DMS79 treated with DMSO at 0.1 percent for 48 hours (cell line): ENCODE measurements around the gene PPP5C.
"Not testable (repeated sequence)": the region's sequence is repeated elsewhere in the genome, so short reads cannot be mapped to it uniquely, and the experiment has no call there.

Source experiments
- DNase-seq: peaks from one replicate; lab custom pipeline; 2025; lab: John Stamatoyannopoulos, UW

Gene PPP5C

GRCh38 chr19:46366620-46367292, 19.9 kb downstream of the PPP5C start:
- DNase-seq, result no peak

GRCh38 chr19:46367426-46367825, 20.5 kb downstream of the PPP5C start:
- no peak for DNase-seq

DNA sequence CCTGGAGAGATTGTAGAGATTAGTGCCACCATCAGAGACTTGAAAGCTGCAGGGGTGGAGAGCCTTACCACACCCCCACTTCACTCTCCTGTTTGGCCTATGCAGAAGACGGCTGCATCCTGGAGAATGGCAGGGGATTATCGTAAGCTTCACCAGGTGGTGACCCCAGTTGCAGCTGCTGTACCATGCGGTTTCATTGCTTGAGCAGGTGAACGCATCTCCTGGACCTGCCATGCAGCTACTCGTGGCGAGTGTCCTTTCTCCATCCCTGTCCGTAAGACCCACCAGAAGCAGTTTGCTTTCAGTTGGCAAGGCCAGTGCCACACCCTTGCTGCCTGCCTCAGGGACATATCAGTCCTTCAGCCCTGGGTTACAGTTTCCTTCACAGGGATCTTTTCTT, 21.2 kb downstream of the PPP5C start:
- DNase-seq, result no peak

DNA sequence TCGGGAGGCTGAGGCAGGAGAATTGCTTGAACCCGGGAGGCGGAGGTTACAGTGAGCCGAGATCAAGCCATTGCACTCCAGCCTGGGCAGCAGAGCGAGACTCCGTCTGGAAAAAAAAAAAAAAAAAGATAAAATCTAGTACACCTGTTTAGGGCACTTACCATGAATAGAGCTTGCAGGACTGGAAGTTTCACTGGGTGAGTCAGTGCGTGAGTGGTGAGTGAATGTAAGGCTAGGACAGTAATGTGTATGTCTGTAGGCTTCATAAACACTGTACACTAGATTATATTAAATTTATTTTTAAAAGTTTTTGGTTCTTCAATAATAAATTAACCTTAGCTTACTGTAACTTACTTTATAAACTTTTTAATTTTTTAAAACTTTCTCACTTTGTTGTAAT, 22.9 kb downstream of the PPP5C start:
- no peak for DNase-seq

GRCh38 chr19:46371371-46371901, 24.5 kb downstream of the PPP5C start:
- DNase-seq, result no peak

- peak; percentile 33 for DNase-seq
Measured at GRCh38 chr19:46372901-46373490, 26.1 kb downstream of the PPP5C start.

- peak; percentile 97 for DNase-seq
Measured at GRCh38 chr19:46373491-46374359, 26.8 kb downstream of the PPP5C start.

- DNase-seq, result no peak
Measured at GRCh38 chr19:46374536-46375475, 27.9 kb downstream of the PPP5C start.

- DNase-seq, result not testable (repeated sequence)
Measured at GRCh38 chr19:46375476-46376067, 28.7 kb downstream of the PPP5C start.

GRCh38 chr19:46376241-46377153, 29.6 kb downstream of the PPP5C start:
- DNase-seq, result no peak

DNA sequence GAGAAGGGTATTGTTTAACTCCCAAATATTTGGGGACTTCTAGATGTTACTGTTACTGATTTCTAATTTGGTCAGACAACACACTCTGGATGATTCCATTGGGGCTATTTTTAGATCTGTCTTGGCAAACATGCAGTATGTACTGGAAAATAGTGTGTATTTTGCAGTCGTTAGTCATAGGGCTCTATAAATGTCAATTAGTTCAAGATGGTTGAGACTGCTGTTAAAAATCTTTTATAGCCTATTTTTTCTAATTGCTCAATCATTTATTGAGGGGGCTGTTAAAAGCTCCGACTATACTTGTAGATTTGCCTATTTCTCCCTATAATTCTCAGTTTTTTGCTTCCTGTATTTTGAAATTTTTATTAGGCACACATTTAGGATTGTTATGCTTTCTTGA, 31.4 kb downstream of the PPP5C start:
- no peak for DNase-seq

DNA sequence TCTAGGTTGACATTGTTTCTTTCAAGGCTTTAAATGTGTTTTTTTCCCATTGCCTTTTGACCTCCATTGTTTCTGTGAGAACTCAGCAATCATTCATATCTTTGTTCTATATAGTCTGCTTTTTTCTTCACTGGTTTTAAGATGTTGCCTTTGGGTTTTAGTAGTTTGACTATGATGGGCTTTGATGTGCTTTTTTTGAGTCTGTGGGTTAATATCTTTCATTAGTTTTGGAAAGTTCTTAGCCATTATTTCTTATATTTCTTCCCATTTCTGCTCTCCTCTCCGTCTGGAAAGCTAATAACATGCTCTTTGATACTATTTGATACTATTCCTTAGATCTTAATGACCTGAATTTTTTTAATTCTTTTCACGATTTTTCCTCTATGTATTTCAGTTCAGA, 33.8 kb downstream of the PPP5C start:
- no peak for DNase-seq

DNA sequence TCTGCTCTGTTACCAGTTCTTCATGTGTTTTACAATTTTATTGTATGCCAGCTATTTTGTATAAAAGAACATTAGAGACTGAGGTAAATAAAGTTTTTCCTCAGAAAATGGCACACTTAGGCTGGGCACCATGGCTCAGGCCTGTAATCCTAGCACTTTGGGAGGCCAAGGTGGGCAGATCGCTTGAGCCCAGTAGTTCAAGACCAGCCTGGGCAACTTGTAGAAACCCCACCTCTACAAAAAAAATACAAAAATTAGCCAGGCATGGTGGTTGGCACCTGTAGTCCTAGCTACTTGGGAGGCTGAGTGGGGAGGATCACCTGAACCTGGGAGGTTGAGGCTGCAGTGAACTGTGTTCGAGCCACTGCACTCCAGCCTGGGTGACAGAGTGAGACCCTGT, 34.5 kb downstream of the PPP5C start:
- no peak for DNase-seq

DNA sequence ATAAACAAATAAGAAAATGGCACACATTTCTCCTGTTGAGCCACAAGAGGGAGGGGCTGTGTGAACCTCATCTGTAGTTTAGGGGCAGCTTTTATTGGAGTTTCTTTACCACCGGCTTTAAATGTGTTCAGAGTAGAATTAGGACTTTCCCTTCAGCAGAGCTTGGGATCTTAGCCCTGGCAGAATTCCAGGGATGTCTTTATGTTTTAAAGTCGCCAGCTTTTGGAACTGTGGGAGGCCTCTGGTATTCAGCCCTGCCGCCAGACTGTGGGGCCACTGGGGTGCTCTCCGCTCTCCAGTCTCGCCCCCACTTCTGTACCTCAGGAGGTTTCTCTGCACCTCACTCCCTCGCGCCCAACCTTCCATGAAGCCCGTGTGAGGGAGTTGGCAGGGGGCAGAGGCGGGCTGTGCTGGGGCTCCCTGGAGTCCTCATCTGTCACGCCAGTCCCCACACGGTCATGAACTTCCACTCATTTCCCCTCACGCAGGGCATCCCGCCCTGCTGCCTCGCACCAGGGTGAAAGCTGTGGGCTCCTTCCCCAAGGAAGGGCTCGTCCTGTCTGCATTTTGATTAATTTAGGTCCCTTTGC, 35.0 kb downstream of the PPP5C start:
- DNase-seq, result no peak

DNA sequence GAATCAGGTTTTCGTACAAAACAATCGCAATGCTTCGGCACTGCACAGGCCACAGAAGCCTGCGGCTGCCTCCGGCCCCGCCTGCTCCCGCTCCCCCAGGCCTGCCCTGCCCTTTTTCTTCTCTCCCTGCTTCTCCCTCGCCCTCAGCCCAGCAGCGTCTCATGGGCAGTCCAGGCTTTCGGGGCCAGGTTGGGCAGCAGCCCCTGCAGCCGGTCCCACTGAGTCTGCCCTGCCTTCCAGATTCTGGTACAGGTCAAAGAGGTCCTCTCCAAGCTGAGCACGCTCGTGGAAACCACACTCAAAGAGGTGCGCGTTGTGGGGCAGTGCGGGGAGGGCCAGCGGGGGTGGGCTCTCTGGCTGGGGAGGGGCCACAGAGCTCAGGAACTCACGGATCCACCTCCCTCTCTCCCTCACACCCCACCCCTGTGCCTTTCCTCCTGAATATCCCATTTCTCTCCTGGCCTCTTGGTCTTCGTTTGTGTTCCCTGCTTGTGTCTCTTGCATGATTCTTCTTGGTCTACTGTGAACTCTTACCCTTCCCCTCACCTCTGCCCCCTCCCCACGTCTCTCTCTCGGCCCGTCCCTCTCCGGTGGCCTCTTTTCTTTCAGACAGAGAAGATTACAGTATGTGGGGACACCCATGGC, 36.4 kb downstream of the PPP5C start:
- DNase-seq, result no peak

DNA sequence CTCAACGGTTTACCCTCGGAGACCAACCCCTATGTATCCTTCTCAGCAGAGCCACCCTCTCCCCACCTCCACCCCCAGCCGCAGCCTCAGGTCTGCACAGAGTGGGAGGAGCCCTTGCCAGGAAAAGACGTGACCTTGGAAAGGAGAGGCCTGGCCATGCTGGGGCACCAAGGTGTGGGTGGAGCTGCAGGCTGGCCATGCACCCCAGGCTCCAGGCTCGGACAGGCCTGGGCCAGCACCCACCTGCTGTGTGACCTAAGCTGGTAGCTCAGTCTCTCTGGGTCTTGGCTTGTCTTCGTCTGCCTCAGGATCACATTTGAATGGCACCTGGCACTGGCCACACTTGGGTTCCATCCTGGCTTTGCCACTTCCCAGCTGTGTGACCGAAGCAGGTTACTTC, 37.0 kb downstream of the PPP5C start:
- DNase-seq, result no peak

DNA sequence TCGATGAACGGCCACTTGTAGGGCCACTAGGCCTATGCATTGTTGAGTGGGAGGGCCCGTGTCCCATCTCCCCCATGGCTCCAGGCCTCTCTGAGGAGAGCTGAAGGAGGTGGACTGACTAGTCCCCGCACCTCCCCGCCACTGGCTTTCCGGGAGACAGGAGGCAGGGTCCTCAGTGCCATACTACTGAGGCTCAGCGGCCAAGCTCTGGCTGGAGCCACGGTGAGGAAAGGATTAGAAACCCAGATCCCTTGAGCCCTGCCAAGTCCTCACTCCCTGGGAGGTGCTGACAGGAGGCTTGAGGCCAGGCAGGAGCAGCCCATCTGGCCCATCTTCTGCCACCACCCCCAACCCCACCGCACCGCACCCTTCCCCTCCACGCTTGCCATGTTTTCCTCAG, 37.5 kb downstream of the PPP5C start:
- DNase-seq, result no peak

GRCh38 chr19:46385636-46386035, 38.7 kb downstream of the PPP5C start:
- DNase-seq, result no peak

GRCh38 chr19:46386151-46386550, 39.3 kb downstream of the PPP5C start:
- no peak for DNase-seq
